Activated CD4-positive, alpha-beta T cell treated with anti-CD3 and anti-CD28 coated beads, Interleukin-2, amount 50 U/mL, for 24 hours (primary cell): ENCODE measurements around the gene BAG3.
"Not testable (repeated sequence)": the region's sequence is repeated elsewhere in the genome, so short reads cannot be mapped to it uniquely, and the experiment has no call there.

Source experiments
- DNase-seq, 2 donors: peaks; one replicate each; pipeline ENCODE4 v3.0.0-alpha.2; 2020; ENCODE audit warnings: low read depth in 1 of 2, low spot score in 1 of 2

BAG3 gene

GRCh38 chr10:119689016-119689580 is 37.9 kb downstream of the BAG3 start:
- no peak for DNase-seq

- DNase-seq: no peak
These were observed 40.5 kb downstream of the BAG3 start for GRCh38 chr10:119691726-119692125.

GRCh38 chr10:119693262-119693957 is 42.2 kb downstream of the BAG3 start:
- no peak for DNase-seq

GRCh38 chr10:119694608-119695007 is 43.4 kb downstream of the BAG3 start:
- DNase-seq: no peak

- DNase-seq: no peak
These were observed 49.3 kb downstream of the BAG3 start for GRCh38 chr10:119700321-119700954.

GRCh38 chr10:119701861-119702260 is 50.7 kb downstream of the BAG3 start:
- DNase-seq: no peak

GRCh38 chr10:119702583-119702982 is 51.4 kb downstream of the BAG3 start:
- no peak for DNase-seq

- DNase-seq: no peak
These were observed 52.8 kb downstream of the BAG3 start for GRCh38 chr10:119703903-119704508.

- DNase-seq: no peak
These were observed 54.3 kb downstream of the BAG3 start for GRCh38 chr10:119705434-119705831.

- no peak for DNase-seq
These were observed 55.5 kb downstream of the BAG3 start for GRCh38 chr10:119706521-119707278.

- DNase-seq: peak in 1 of 2 donors; percentile 47
These were observed 56.2 kb downstream of the BAG3 start for GRCh38 chr10:119707331-119707730.

- DNase-seq: not testable (repeated sequence)
These were observed 59.8 kb downstream of the BAG3 start for GRCh38 chr10:119710935-119711334.

GRCh38 chr10:119713744-119714483 is 62.7 kb downstream of the BAG3 start:
- no peak for DNase-seq

GRCh38 chr10:119714484-119714816 is 63.3 kb downstream of the BAG3 start:
- no peak for DNase-seq

- DNase-seq: no peak
These were observed 64.7 kb downstream of the BAG3 start for GRCh38 chr10:119715628-119716505.

- DNase-seq: no peak
These were observed 72.0 kb downstream of the BAG3 start for GRCh38 chr10:119723161-119723560.

GRCh38 chr10:119723624-119724023 is 72.4 kb downstream of the BAG3 start:
- no peak for DNase-seq

GRCh38 chr10:119724593-119725516 is 73.7 kb downstream of the BAG3 start:
- no peak for DNase-seq

- no peak for DNase-seq
These were observed 74.3 kb downstream of the BAG3 start for GRCh38 chr10:119725517-119725827.
